Neural progenitor cell (in vitro differentiated cells): ENCODE data around the gene RIMOC1.

ENCODE experiments used
- EZH2 ChIP-seq: fragments of 200-600 bp; sonication (generic); IDR thresholded peaks from 2 replicates; pipeline ENCODE4 v1.6.1; 2017; ENCODE audit warnings: antibody characterized with exemption, mild to moderate bottlenecking, moderate library complexity
- EZH2phosphoT487 ChIP-seq: fragments of 200-600 bp; sonication (generic); IDR thresholded peaks from 2 replicates; pipeline ENCODE4 v1.6.1; 2017; ENCODE audit warnings: antibody characterized with exemption
- TF ChIP-seq, protein P1 (sequence below): fragments of 200-600 bp; sonication (generic); IDR thresholded peaks from 2 replicates; pipeline ENCODE4 v1.5.1; 2017; ENCODE audit warnings: antibody characterized with exemption, mild to moderate bottlenecking

DNA sequence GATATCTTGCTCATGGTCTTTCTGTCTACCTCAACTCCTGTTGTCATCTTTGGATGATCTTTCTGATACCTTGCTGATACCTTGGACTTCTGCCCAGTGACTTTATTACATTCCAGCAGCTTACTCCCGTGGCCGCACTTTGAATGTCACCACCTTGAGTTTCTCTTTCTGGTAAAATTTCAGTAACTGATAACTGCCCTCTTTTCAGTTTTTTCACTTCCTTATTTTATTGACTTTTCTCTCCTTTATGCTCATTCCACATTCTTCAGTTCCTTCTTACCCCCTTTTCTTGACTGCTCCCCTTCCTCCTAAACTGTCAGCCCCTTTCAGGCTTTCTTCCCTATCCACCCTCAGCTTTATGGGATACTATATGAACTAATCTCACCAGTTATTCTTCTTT, 14.0 kb downstream of the RIMOC1 start:
- TF ChIP-seq, protein P1, sequence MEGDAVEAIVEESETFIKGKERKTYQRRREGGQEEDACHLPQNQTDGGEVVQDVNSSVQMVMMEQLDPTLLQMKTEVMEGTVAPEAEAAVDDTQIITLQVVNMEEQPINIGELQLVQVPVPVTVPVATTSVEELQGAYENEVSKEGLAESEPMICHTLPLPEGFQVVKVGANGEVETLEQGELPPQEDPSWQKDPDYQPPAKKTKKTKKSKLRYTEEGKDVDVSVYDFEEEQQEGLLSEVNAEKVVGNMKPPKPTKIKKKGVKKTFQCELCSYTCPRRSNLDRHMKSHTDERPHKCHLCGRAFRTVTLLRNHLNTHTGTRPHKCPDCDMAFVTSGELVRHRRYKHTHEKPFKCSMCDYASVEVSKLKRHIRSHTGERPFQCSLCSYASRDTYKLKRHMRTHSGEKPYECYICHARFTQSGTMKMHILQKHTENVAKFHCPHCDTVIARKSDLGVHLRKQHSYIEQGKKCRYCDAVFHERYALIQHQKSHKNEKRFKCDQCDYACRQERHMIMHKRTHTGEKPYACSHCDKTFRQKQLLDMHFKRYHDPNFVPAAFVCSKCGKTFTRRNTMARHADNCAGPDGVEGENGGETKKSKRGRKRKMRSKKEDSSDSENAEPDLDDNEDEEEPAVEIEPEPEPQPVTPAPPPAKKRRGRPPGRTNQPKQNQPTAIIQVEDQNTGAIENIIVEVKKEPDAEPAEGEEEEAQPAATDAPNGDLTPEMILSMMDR, result no peak
- no peak for TF ChIP-seq EZH2
- no peak for TF ChIP-seq EZH2phosphoT487
